ENCODE measurements around the gene SRGAP3.
A peak's percentile ranks its signal among the peaks of the same experiment; 100 is the strongest.

Gene SRGAP3

DNA sequence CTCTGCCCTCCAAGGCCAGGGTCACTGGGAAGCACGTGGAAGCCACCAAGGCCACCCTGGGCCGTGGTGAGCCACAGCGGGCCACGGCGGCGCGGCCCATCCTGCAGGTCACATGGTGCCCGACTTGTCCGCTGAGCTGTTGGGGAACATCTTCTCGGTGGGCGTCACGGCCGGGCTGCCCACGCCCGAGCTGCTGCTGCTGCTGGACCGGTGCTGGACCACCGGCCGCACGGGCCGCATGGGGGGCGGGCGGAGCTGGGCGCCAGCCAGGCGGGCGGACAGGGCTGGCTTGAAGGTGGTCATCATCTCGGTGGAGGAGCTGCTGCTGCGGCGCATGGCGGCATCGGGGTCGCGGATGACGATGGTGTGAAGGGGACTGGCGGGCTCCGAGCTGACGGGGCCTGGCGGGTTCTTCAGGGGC is 264.0 kb downstream of the SRGAP3 start:
- no peak for DNase-seq (ENCODE audit: low read depth)

DNA sequence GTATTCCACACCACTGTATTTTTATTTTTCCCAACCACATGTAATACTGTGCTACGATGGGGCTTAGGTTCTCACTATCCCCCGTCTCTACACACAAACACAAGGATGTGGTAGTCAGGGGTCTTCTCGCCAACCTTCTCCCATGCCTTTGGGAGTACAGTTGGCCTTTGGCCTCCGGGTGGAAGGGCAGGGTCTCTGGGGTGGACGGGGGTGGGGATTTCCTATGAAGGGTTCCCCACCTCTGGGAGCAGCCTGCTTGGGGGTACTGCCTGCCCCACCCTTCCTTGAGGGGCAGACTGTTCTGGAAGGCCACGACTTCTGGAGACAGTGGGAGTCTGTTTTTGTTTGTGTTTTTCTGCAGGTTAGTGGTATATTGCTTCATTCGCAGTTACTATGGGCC is 264.9 kb downstream of the SRGAP3 start:
- no peak for DNase-seq (ENCODE audit: low read depth)

- DNase-seq (ENCODE audit: low read depth) = no peak
These were observed 265.4 kb downstream of the SRGAP3 start for GRCh38 chr3:8984081-8984480.

DNA sequence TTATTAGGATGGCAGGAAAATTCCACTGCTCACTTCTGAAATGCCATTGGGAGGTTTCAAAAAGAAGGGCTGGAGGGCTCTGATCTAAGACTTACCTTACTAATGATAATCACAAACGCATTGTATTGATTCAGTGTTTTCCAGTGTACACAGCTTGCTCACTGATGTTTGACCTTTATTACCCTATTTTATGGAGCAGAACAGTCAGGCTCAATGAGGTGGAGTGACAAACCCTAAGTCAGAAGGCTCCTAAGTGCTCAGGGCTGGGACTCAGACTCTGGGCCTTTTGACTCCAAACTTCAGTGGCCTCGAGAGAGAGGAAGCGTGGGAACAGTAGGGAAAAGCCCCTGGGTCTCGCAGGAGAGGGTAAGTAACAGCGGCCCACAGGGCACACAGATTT is 265.9 kb downstream of the SRGAP3 start:
- no peak for DNase-seq (ENCODE audit: low read depth)

DNA sequence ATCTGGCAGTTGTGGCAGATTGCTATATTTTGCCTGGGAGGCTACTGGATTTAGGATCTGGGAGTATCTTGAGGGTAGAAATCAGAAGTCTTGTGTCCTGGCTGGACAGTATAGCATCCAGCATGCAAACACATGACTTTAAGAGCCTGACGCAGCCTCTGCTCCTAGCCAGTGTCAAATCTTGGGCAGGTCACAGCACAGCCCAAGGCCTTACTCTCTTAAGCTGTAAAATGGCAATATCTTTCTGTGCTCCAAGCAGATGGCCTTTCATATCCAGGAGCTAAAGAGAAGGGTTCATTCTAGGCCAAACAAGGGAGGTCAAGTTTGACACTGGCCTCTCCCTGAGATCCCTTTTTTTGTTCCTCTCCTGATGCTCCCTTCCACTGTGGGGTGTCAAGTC is 266.4 kb downstream of the SRGAP3 start:
- no peak for DNase-seq (ENCODE audit: low read depth)

DNA sequence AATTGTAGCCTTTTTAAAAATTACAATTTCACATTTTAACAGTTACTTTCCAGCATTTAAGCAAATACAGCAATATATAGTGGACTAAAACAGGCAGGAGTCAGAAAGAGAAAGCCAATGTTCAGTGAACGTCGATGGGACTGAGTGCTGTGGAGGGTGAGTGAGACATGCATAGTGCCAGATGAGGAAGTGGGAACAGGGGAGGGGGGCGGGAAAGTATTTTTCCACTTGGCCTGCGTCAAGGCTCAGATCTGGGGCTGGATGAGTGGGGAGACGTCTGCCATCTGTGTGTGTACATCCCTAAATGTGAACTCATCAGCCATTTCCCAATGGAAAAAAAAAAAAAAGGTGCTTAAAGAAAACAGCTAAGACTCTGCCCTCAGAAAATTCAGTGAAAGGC is 266.9 kb downstream of the SRGAP3 start:
- DNase-seq (ENCODE audit: low read depth) = no peak

DNA sequence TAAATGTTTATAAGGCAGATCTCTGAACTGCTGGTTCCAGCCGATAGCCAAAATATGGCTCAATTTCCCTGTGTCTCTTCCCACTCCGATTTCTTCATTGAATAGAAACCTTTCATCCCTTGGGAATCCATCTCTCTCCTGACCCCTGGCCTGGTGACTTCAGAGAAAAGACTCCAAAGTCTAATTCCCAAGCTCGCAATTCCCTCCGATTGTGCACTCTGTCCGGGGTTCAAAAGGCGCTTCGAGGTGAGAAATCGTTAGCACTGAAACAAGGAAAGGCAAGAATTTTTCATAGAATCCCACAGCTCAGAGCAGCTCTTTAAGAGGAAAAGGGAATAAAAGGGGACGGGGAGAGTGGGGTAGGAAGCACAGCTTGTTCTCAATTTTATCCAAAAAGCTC is 267.7 kb downstream of the SRGAP3 start:
- no peak for DNase-seq (ENCODE audit: low read depth)

DNA sequence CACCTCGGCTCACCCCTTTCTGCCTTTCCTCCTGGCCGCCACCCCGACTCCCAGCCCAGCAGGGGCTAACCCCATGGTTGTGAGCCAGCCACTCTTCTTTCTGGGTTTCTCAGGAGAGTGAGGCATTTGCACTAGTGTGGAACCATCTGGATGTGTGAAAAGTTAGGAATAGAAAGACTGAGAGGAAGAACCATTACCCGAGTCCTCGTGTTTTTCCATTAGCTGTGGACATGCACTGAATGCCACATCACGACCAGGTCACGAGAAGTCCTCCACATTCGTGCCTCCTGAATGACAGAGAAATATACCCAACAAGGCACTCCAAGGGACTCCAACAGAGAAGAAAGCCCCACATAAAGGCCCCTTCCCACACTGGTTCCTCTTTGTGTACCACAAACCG is 268.1 kb downstream of the SRGAP3 start:
- DNase-seq (ENCODE audit: low read depth) = no peak

- DNase-seq (ENCODE audit: low read depth) = no peak
These were observed 268.6 kb downstream of the SRGAP3 start for GRCh38 chr3:8980756-8981257.

DNA sequence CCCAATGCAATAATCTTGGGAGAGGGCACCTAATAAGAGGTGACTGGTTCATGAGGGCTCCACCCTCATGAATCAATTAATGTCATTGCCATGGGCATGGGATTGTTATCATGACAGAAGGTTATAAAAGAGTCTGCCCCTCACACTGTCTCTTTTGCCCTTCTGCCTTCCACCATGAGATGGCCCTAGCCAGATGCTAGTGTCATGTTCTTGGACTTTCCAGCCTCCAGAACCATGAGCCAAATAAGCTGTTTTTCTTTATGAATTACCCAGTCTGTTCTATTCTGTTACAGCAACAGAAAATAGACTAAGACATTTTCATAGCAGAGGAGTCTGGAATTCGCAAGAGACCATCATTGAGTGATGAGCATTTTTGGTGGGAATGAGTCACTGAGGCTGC is 270.2 kb downstream of the SRGAP3 start:
- no peak for DNase-seq (ENCODE audit: low read depth)

DNA sequence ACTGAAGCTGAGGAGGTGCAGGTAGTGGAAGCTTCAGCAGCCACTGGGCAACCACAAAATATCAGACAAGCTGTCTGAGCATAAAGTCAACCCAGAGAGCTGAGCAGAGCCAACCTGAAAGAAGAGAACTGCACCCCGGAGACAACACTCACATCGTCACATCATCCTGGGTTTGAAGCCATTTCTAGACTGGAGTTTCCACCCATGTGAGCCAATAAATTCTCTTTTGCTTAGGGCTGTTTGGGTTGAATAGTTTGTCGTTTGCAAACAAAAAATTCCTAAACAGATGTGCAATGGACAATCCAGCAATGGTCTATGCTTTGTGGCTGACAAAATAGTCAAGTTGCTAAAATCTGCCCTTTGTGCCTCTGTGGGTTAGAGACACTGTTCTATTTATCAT is 270.9 kb downstream of the SRGAP3 start:
- no peak for DNase-seq (ENCODE audit: low read depth)

DNA sequence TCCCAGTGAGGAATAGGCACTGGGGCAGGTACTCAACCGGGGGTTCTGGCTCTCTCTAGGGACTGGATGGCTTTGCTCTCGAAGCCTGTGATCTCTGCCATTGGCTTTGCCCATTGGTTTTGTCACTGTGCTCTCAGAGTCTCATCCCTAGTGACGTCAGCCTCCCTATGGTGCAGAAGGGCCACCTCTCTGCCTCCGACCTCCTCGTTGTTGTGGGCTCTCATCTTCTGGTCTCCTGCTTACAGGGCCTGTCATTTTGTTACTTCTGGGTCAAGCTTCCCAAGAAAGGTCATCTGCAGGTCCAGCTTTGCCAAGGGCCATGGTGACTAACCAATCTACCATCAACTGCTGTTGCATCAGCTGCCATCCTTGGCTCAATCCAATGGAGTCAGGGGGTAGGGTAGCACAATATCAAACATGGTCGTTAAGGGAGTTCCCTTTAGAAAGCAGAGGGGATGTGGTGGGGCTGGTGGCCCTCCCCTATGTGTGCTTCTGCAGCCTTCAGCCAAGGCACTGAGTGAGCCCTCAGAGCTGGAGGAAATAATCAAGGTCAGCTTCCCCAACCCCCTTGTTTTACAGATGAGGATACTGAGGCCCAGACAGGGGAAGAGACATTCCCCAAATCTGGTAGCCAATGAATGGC is 272.8 kb downstream of the SRGAP3 start:
- DNase-seq (ENCODE audit: low read depth) = no peak

DNA sequence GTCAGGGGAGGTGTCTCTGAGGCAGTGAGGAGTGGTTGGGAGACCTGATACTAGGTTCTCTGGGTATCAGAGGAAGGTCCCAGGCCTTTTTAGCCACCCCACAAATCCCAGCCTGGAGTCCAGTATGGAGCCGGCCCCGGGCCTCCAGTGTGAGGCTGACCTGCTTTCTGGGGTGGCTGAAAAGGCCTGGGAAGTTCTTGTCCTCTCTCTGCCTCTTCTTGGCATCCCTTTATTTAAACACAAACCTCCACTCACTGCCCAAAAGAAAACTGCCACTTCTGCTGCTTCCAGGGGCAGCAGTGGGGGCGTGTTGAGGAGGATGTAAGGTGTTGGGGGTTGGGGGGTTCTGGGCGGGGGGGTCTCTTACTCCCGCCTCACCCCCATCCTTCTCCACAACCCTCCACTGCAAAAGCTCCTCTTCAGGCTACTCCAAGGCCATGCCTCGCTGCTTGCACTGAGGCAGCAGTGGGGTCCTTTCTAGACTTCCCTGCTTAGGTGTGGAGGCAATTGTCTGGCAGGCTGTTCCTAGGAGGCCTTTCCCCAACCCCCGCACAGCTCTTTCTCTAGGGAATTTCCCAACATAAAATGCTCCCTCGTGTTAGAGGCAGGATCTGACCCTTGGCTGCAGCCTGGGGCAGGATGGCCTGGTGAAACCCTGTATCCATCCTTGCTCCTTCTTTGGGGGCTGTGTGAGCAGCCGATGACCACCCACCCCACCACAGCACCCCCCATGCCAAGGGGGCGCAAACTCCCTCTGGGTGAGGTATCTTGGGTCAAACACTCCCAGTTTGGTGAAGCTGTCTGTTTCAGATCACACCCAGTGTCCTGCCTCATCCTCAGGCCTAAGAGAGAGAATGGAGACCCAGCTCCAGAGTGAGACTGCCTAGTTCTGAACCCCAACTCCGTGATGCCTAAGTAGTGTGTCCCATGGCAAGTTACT is 274.1 kb downstream of the SRGAP3 start:
- no peak for DNase-seq (ENCODE audit: low read depth)

DNA sequence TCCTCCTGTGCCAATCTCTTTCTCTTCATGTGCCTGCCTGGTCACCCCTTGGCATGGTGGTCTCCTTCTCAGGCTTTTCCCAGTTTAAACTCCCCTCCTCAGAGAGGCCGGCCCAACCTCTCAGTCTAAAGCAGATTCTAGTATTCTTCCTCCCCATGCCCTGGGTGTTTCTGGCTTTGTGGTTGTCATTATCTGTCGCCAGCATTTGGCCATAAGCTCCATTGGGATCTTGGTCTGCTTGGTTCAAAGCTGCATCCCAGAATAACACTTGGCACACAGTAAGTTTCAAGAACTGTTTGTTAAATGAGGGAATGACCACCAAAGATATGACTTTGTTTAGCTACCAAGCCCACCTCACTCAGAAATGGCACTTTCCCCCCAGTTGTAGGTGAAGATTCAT is 275.0 kb downstream of the SRGAP3 start:
- DNase-seq (ENCODE audit: low read depth) = no peak

GRCh38 chr3:8972639-8973038 is 276.8 kb downstream of the SRGAP3 start:
- no peak for DNase-seq (ENCODE audit: low read depth)

DNA sequence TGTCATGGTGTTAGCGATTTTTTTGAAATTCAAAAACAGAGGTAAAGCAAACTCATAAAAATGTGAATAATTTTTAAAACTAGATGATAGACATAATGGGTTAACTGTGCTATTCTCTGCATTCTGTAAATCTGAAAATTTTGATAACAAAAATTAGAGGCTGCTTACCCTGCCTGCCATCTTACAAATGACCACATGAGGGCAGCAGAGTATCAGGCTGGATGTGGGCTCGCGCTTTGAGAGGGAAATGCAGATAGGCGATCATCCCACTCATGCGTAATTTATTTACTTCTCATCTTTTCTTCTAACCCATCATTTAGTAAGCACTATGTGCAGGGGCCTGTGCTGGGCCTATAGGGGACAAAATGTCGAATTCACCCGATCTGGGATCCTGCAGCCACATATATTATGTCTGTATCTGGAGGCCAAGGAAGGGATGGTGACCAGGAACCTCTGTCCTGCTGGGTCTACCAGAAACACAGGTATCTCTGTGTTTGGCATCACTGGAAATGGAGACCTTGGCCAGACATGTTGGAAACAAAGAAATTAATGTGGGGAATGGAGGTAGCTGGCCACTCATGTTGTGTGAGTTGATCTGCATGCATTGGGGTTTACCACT is 278.4 kb downstream of the SRGAP3 start:
- peak; percentile 60 for DNase-seq (ENCODE audit: low read depth)

- no peak for DNase-seq (ENCODE audit: low read depth)
These were observed 280.2 kb downstream of the SRGAP3 start for GRCh38 chr3:8969241-8969640.

DNA sequence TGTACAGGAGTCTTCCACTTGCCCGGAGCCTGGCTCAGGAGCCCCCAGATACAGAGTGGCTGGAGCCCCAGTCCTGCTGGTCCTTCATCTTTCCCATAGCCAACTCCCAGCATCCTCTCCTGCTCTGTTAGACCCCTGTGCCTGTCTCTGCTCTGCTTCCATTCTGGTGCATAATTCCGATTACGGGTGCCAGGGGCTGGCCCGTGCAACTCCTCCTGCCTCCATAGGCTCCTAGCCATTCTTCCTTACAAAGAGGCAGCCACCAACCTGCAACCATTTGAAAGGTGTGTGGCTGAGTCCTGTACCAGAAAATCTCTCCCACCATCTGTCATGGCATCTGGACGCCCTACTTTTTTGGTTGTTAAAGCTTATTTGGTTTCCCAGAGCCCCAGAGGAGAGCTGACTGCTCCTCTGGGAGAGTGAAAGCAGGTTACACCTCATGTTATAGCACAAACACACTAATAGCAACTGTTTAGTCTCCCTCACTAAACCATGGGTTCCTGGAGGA is 281.0 kb downstream of the SRGAP3 start:
- no peak for DNase-seq (ENCODE audit: low read depth)

DNA sequence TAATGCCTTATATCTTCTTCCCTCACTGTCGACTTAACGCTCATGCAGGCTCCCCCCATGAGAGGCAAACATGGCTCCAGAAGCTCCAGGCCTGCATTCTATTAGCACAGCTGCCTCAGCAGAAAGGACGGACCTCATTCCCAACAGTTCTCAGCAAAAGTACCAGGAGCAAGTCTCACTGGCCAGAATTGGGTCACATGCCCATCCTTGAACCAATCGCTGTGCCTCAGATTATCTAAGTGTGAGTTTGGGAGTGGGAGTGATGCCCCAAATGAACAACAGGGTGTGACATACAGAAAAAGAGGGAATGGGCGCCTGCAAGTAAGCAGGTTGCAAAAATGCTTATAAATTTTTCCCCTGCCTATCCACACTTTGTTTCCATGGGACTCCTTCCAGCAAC is 281.9 kb downstream of the SRGAP3 start:
- DNase-seq (ENCODE audit: low read depth) = no peak

GRCh38 chr3:8966820-8967348 is 282.6 kb downstream of the SRGAP3 start:
- no peak for DNase-seq (ENCODE audit: low read depth)

- no peak for DNase-seq (ENCODE audit: low read depth)
These were observed 283.2 kb downstream of the SRGAP3 start for GRCh38 chr3:8966150-8966819.

All from stimulated activated CD8-positive, alpha-beta memory T cell treated with anti-CD3 and anti-CD28 coated beads, Interleukin-12 subunit alpha, Interleukin-12 subunit beta, amount 100 ng/mL, for 1 hour (primary cell).